DOHH2 (cell line): ENCODE results near the gene IL1RN.

Source experiments
- H3F3A ChIP-seq: fragments of 200-600 bp; sonication (generic), shearing (Covaris generic); 2 replicates; pipeline ENCODE4 v1.6.0; 2016; ENCODE audit warnings: antibody characterized with exemption, mild to moderate bottlenecking; ENCODE audit not compliant: control insufficient read depth, insufficient read depth
- H3K27ac ChIP-seq: fragments of 200-600 bp; sonication (generic); 2 replicates; pipeline ENCODE4 v1.5.1; 2014; ENCODE audit warnings: low read depth, mild to moderate bottlenecking, low read length, moderate library complexity
- H3K27me3 ChIP-seq: fragments of 200-600 bp; sonication (generic); 2 replicates; pipeline ENCODE4 v1.6.1; 2014; ENCODE audit warnings: mild to moderate bottlenecking, low read length, mixed read lengths; ENCODE audit not compliant: control insufficient read depth
- H3K36me3 ChIP-seq: fragments of 200-600 bp; sonication (generic); 2 replicates; pipeline ENCODE4 v1.6.1; 2014; ENCODE audit warnings: mild to moderate bottlenecking, low read length, moderate library complexity, mixed read lengths; ENCODE audit not compliant: control insufficient read depth
- H3K4me1 ChIP-seq: fragments of 200-600 bp; sonication (generic); 2 replicates; pipeline ENCODE4 v1.6.1; 2014; ENCODE audit warnings: mild to moderate bottlenecking, low read length, mixed read lengths; ENCODE audit not compliant: control insufficient read depth
- H3K4me2 ChIP-seq: fragments of 200-600 bp; sonication (generic); 2 replicates; pipeline ENCODE4 v1.6.0; 2014; ENCODE audit warnings: mild to moderate bottlenecking, low read length, moderate library complexity
- H3K4me3 ChIP-seq: fragments of 200-600 bp; sonication (generic); 2 replicates; pipeline ENCODE4 v1.5.1; 2014; ENCODE audit warnings: mild to moderate bottlenecking, low read length, mixed read lengths
- H3K79me2 ChIP-seq: fragments of 200-600 bp; sonication (generic); 2 replicates; pipeline ENCODE4 v1.6.1; 2014; ENCODE audit warnings: mild to moderate bottlenecking, low read length, mixed read lengths; ENCODE audit not compliant: control insufficient read depth
- H3K9me2 ChIP-seq: fragments of 200-600 bp; sonication (generic); replicated peaks from 2 replicates; pipeline ENCODE4 v1.6.1; 2014; ENCODE audit warnings: mild to moderate bottlenecking, low read length, mixed read lengths; ENCODE audit not compliant: control insufficient read depth
- H3K9me3 ChIP-seq: fragments of 200-600 bp; sonication (generic); 2 replicates; pipeline ENCODE4 v1.6.1; 2014; ENCODE audit warnings: antibody characterized with exemption, low read length, mixed read lengths; ENCODE audit not compliant: control insufficient read depth, insufficient read depth
- H4K20me1 ChIP-seq: fragments of 200-600 bp; sonication (generic); 2 replicates; pipeline ENCODE4 v1.6.0; 2014; ENCODE audit warnings: low read depth, mild to moderate bottlenecking, antibody characterized with exemption, low read length, moderate library complexity; ENCODE audit not compliant: control insufficient read depth, insufficient read depth
- EZH2phosphoT487 ChIP-seq: fragments of 200-600 bp; sonication (generic); IDR thresholded peaks from 2 replicates; pipeline ENCODE4 v1.6.1; 2017; ENCODE audit warnings: borderline replicate concordance, mild to moderate bottlenecking, antibody characterized with exemption, low read length, moderate library complexity, mixed read lengths
- TF ChIP-seq, protein P1 (sequence below): fragments of 200-600 bp; sonication (generic); IDR thresholded peaks from one replicate; pipeline ENCODE4 v1.5.1; 2014; ENCODE audit warnings: antibody characterized with exemption, mild to moderate bottlenecking, low read depth, low read length; ENCODE audit not compliant: poor library complexity, severe bottlenecking

The IL1RN gene

GRCh38 chr2:113129519-113130078 lies 2.2 kb downstream of the IL1RN start:
- Histone ChIP-seq H3K27me3 (0 out of 2 replicates have a peak, but pooled peaks cover 3% of the 10 kb centered on the region), H3K79me2 (no peaks in the 10 kb centered on the region), H3K4me1 (peaks cover 22% of the 10 kb centered on the region), H3K9me2 (no peaks in the 10 kb centered on the region), H4K20me1 (no peaks in the 10 kb centered on the region), H3K36me3 (no peaks in the 10 kb centered on the region), H3K9me3 (no peaks in the 10 kb centered on the region), H3F3A (no peaks in the 10 kb centered on the region), H3K4me3 (no peak overlapping the region), H3K27ac (no peak overlapping the region), H3K4me2 (no peak overlapping the region)
- TF ChIP-seq EZH2phosphoT487 = no peak
- TF ChIP-seq, protein P1, sequence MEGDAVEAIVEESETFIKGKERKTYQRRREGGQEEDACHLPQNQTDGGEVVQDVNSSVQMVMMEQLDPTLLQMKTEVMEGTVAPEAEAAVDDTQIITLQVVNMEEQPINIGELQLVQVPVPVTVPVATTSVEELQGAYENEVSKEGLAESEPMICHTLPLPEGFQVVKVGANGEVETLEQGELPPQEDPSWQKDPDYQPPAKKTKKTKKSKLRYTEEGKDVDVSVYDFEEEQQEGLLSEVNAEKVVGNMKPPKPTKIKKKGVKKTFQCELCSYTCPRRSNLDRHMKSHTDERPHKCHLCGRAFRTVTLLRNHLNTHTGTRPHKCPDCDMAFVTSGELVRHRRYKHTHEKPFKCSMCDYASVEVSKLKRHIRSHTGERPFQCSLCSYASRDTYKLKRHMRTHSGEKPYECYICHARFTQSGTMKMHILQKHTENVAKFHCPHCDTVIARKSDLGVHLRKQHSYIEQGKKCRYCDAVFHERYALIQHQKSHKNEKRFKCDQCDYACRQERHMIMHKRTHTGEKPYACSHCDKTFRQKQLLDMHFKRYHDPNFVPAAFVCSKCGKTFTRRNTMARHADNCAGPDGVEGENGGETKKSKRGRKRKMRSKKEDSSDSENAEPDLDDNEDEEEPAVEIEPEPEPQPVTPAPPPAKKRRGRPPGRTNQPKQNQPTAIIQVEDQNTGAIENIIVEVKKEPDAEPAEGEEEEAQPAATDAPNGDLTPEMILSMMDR = no peak

DNA sequence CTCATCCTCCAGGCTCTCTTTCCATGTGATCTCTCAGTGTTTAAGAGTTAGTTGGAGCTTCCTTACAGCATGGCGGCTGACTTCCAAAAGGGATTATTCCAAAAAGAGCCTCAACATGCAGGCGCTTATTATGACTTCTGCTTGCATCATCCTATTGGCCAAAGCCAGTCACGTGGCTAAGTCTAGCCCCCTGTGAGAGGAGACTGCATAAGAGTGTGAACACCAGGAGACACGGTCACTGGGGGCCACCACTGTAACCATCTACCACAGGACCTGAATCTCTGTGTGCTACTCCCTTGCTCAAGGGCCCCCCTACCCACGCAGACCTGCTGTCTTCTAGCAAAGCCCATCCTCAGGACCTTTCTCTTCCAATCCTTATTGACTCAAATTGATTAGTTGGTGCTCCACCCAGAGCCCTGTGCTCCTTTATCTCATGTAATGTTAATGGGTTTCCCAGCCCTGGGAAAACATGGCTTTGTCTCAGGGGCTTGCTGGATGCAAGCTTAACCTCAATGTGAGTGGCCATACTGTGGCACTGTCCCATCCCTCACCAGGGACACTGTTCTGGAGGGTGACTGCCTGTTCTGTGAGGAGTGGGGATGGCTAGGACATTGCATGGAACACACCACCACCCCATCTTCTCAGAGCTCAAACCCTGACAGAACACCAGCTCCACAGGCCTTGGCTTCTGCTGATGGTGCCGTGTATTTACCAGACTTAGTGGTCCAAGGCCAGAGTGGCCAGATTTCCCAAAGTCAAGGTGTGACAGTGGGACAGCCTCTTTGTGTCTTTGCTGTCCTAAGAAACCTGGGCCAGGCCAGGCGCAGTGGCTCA lies 4.2 kb downstream of the IL1RN start:
- no peak overlapping the region for H3K4me3 ChIP-seq
- H3K4me1 ChIP-seq = peaks cover 21% of the 10 kb centered on the region
- H3K27me3 ChIP-seq = no peaks in the 10 kb centered on the region
- H3K9me3 ChIP-seq = no peaks in the 10 kb centered on the region
- no peaks in the 10 kb centered on the region for H4K20me1 ChIP-seq
- no peak overlapping the region for H3K4me2 ChIP-seq
- H3K36me3 ChIP-seq = no peaks in the 10 kb centered on the region
- no peaks in the 10 kb centered on the region for H3F3A ChIP-seq
- H3K79me2 ChIP-seq = no peaks in the 10 kb centered on the region
- no peaks in the 10 kb centered on the region for H3K9me2 ChIP-seq
- no peak for TF ChIP-seq EZH2phosphoT487
- TF ChIP-seq, protein P1 = no peak
- H3K27ac ChIP-seq = no peak overlapping the region

- Histone ChIP-seq H3F3A (no peaks in the 10 kb centered on the region), H3K4me2 (no peak overlapping the region), H4K20me1 (no peaks in the 10 kb centered on the region), H3K4me1 (peaks cover 12% of the 10 kb centered on the region), H3K9me2 (no peaks in the 10 kb centered on the region), H3K79me2 (no peaks in the 10 kb centered on the region), H3K27ac (no peak overlapping the region), H3K36me3 (no peaks in the 10 kb centered on the region), H3K9me3 (no peaks in the 10 kb centered on the region), H3K27me3 (no peaks in the 10 kb centered on the region), H3K4me3 (no peak overlapping the region)
- TF ChIP-seq, protein P1 = no peak
- TF ChIP-seq EZH2phosphoT487 = no peak
Observed at GRCh38 chr2:113132414-113133021, 5.1 kb downstream of the IL1RN start.
